ENCODE data around the gene IMPACT.

DNA sequence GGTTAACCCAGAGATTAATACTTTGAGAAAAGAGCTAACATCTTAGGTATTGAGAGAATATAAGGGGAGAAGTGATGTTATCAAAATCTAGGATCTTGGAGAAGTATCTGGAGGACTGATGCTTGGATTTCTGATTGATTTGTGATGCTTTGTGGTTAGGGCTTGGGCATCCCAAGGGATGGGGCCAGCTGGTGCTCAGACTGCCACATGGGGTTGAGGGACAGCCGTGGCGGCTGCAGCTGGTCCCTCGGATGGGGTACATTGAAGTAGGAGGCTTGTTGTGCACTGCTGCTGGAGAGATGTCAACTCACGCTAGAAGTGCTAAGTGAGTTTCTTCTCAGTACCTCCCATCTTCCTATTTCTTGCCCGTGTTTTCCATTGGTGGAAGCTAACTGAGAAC is 56.4 kb downstream of the IMPACT start:
- no peak for TF ChIP-seq POLR2AphosphoS5 (IDR thresholded peaks at IDR 0.05)
- TF ChIP-seq POLR2A (IDR thresholded peaks at IDR 0.05), result no peak
- TF ChIP-seq, protein P1, sequence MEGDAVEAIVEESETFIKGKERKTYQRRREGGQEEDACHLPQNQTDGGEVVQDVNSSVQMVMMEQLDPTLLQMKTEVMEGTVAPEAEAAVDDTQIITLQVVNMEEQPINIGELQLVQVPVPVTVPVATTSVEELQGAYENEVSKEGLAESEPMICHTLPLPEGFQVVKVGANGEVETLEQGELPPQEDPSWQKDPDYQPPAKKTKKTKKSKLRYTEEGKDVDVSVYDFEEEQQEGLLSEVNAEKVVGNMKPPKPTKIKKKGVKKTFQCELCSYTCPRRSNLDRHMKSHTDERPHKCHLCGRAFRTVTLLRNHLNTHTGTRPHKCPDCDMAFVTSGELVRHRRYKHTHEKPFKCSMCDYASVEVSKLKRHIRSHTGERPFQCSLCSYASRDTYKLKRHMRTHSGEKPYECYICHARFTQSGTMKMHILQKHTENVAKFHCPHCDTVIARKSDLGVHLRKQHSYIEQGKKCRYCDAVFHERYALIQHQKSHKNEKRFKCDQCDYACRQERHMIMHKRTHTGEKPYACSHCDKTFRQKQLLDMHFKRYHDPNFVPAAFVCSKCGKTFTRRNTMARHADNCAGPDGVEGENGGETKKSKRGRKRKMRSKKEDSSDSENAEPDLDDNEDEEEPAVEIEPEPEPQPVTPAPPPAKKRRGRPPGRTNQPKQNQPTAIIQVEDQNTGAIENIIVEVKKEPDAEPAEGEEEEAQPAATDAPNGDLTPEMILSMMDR (IDR thresholded peaks at IDR 0.05), result no peak

Data from breast epithelium (tissue), 3 donors.